CD1c-positive myeloid dendritic cell (primary cell): ENCODE measurements around the gene CNPPD1.

Experiments used
- DNase-seq: peaks from one replicate; pipeline ENCODE4 v3.0.0-alpha.2; 2016; ENCODE audit errors: extremely low spot score

CNPPD1 gene

GRCh38 chr2:219179601-219180465 lies 3.1 kb upstream of the CNPPD1 start:
- DNase-seq = no peak

DNA sequence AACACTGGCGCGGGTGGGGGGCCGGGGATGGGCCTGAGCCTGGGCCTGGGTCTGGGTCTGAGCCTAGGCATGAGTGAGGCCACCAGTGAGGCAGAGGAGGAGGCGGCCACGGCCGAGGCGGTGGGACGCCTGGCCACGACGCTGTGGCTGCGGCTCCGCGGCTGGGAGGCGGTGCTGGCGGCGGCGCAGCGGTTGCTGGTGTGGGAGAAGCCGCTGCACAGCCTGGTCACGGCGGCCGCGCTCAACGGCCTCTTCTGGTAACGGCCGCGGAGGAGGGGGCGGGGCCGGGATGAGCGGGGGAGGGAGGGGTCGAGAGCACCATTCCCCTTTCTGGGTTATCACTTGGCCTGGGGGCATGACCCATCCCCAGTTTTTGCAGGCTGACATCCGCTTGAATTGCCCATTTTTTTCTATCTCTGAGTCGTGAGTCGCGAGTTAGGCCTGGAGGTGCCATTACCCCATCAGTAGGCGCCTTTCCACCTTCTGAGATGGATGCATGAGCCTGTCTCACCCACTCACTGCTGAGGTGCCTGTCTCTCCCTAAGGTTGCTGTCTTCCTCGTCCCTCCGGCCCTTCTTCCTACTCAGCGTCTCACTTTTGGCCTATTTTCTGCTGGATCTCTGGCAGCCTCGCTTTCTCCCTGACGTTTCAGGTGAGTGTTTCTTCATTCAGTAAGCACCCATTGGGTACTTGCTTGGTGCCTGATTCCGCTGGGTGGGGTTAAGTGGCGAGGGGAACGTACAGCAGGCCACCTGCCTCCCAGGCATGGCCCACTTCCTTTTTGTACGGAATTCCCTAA lies 1.9 kb upstream of the CNPPD1 start:
- peak; percentile 37 for DNase-seq

- DNase-seq = peak; percentile 94
These were observed 1.0 kb upstream of the CNPPD1 start, which contains the start of gene RETREG2 for GRCh38 chr2:219177552-219178376. Gene RETREG2, plus strand, starts transcription at chr2:219178275. Its CDS starts 78 bp downstream, at chr2:219178353.

DNA sequence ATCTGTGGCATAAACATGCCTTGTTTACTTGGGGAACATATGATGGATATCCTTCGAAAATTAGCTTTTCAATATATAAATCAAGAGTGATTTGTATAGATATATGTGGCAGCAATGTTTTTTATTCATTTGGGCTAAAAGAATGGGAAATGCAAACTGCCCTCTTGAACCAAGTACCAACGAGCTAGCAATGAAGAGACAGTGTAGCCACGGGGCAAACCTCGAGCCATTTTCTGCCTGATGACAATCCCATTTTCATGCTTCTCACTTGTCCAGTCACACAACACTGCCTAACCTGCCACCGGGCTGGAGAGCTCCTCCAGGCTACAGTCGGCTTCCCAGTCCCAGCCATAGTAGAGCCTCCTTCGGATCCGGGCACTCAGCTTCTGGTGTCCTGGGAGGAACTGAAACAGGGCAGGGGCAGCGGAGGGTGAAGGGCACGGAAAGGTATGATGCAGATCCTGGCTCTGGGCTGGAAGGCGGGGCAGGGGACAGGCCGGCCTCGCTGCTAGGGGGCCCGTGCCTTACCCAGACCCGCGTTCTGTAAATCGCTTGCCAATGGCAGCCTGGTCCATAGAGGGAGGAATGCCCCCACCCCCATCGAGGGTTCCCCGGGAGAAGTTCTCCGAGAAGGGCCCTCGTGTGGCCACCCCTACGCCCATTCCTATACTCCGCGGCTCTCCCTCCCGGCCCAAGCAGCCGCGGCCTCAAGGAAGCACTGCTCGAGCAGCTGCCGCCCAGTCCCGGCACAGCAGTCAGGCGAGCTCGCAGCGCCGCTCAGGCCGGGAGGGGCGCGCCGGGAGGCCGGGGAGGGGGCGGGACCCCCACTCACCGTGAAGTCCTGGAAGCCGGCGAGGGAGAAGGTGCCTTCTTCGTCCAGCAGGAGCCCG lies 552 bp downstream of the CNPPD1 start:
- peak; percentile 69 for DNase-seq

GRCh38 chr2:219175486-219175885 lies 1.2 kb downstream of the CNPPD1 start:
- DNase-seq = no peak

DNA sequence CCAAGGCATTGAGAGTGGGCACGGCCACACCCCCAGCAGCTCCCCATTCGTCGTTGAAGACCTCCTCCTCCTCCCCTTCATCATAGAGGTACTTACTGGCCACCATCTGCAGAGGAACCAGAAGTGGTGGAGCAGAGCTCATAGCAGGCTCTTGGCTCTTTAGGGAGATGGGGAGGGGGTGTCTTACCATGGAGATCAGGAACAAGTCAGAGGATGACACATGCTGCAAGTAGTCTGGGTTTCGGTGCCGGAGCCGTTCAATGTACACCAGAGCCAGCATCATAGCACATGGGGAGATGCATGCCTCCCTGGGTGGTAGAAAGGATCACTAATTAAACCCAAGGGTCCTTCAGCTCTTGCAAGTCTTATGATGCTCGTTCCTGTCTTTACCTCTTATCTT lies 1.9 kb downstream of the CNPPD1 start:
- no peak for DNase-seq

DNA sequence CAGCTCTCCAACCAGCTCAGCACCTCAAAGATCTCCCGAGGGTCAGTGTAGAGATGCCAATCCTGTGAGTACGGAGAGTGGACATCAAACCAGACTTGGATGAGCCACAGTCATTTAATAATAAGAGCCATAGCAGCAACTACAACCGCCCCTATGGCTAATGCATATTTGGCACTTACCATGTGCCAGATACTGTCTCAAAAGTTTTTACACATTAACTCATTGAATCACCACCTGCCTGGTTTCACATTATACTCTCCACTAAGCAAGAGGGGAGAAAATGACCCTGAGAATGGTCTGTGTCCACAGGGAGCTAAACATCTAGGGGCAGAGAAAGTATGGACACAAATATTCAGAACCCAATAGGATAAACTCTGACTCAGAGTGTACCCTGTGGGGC lies 2.6 kb downstream of the CNPPD1 start:
- no peak for DNase-seq

DNA sequence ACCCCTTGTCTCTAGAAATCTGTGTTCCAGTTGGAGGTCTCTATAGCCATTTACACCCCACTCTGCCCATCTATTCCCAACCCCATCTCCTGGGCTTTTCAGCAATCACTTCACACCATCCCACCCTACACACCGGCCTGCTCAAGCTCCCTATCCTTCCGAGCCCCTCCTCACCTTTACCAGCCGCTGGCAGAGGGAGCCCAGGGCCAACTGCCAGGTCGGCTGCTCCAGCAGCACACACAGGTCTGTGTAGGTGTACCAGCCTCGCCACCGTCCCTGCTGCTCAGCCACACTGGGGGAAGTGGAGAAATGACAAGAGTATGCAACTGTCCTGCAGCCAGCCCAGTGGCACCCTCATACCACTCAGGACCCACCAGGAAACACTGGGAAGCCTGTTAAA lies 3.5 kb downstream of the CNPPD1 start:
- no peak for DNase-seq

- peak; percentile 16 for DNase-seq
These were observed 4.2 kb downstream of the CNPPD1 start for GRCh38 chr2:219172231-219173154.

DNA sequence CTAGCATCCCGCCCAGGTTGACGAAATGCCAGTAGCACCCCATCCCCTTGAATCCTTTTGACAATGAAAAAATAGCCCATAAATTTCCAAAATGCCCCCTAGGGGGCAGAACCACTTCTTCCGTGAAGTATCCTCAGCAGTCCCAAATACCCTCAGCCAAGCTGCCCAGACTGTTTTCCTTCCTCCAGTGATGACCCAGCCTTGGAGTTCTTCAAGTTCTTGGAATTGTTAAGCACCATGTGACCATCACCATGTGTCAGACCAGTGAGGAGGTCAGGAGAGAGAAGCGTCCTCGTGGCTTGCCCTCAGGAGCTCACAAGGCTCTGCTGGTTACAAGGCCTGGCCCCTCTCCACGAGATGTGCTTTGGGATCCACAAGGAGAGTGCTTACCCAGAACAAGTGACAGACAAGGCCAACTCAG lies 5.5 kb downstream of the CNPPD1 start:
- peak; percentile 72 for DNase-seq

DNA sequence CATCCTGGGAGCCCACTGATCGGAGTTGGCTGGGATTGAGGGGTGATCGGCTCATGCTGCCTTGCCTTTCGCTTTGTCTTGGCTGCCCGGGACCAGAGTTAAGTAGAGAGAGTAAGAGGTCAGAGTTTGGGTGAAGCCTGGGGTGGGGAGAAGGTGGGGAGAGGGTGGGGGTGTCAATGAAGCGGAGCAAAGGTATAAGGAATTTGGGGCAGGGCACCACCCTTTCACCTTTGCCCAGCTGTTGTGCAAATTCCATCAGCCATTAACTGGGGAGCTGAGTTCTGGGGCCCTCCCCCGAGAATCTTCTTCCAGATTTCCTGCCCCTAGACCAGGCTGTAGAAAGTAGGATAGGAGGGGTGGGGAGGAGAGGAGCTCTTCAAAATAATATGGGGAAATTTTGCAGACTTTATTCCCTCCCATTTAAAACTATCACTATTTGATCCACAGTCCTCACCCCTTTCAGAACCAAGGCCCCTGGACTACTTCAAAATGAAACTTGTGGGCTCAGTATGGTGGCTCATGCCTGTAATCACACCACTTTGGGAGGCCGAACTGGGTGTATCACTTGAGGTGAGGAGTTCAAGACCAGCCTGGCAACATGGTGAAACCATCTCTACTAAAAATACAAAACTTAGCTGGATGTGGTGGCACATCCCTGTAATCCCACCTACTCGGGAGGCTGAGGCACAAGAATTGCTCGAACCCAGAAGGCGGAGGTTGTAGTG lies 6.6 kb downstream of the CNPPD1 start, which contains the start of gene SLC23A3:
SLC23A3 (minus strand) TSS at position 100 of the 725 bp plus-strand sequence; CDS start at position 55, 45 bp downstream.
- DNase-seq = no peak

DNA sequence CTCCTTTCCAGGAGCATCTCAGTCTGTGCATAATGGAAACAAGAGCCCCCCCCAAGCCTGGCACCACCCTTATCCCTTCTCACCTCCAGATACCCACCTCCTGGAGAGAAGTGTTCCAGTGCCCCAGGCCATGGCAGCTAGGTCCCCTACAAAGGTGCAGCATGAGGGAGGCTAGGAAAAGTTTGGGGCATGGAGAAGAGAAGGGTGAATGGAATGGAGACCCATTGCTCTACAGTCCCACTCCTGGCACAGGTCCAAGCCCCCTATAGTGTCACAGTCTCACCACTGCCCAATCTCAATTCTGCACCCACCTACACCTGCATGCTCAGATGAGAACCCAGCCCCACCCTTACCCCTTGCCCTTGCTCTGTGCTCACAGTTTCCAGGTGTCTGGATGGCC lies 7.8 kb downstream of the CNPPD1 start:
- DNase-seq = no peak

DNA sequence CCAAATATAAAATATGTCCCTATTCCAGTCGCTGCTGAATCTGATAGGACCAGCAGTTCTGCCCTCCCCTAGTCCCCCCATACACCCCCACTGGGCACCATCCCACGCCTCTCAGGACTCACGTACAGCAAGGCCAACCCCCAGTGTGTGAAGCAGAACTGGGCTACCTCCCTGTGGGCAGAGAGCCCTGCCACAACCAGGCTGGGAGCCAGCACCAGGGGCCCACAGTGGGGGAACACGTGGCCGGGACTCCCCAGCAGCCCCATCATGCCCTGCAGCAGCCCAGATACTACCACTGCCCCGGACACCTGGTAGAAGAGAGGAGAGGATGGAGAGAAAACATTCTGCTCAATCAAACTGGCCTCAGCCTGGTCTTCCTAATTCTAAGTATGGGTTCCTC lies 8.2 kb downstream of the CNPPD1 start:
- peak; percentile 19 for DNase-seq

GRCh38 chr2:219167997-219168396 lies 8.7 kb downstream of the CNPPD1 start:
- DNase-seq = no peak

- DNase-seq = no peak
These were observed 11.4 kb downstream of the CNPPD1 start for GRCh38 chr2:219165058-219165911.

- DNase-seq = no peak
These were observed 13.6 kb downstream of the CNPPD1 start for GRCh38 chr2:219163156-219163555.

DNA sequence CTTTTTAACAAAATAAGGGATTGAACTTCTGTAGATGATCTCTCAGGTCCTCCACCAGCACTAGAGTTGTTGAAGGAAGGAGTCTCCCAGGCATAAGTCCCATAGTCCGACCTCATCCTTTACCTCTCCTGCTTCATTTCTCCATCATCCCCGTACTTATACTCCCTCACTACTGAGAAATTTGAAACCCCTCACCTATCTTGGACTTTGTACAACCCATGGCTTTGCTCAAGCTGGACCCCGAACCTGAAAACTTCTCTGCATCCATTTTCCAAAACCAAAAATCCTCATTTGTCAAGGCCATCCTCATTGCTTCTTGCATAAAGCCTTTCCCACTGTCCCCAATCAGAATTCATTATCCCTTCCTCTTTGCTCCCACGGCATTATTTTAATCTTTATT lies 15.6 kb downstream of the CNPPD1 start:
- no peak for DNase-seq
